ENCODE measurements around the gene SBF2. TPM values are rescaled to one million over a fixed set of nuclear protein-coding genes. Genes with fewer than 3 reads are reported as not detected.

The SBF2 gene
- total and polyA plus RNA-seq, 2 of the 13 experiments (the other 11 are each of a cell fraction or from before 2014, with no cell fraction given): 24.0 to 45.8 TPM

DNA sequence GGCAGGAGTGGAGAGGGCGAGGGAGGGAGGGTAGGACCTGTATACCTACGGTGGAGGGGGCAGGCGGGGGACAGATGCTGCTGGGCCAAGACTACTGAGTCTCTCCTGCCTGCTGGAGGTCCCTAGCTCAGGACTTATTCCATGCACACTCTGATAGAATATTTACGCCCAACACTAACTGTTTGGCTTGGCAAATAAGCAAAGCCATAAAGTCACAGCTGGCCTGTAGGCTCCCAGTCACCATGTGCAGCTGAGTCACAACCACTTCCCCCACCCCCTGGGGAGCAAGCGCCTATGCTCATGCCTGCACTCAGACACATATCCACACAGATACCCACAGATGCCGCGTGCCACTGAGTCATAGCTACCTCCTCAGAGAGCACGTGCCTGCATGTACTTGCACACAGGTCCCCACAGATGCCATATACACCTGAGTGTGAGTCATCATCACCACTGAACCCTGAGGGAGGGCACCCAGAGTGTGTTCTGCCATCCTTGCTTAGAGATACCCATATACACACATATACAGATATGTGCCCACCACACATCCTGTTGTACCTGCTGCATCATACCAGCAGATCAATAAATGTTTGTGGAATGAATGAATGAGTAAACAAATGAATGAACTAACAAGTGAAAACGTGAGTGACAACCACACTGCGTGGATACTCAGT is 534.4 kb downstream of the SBF2 start (continued):
- TF ChIP-seq, protein P1, sequence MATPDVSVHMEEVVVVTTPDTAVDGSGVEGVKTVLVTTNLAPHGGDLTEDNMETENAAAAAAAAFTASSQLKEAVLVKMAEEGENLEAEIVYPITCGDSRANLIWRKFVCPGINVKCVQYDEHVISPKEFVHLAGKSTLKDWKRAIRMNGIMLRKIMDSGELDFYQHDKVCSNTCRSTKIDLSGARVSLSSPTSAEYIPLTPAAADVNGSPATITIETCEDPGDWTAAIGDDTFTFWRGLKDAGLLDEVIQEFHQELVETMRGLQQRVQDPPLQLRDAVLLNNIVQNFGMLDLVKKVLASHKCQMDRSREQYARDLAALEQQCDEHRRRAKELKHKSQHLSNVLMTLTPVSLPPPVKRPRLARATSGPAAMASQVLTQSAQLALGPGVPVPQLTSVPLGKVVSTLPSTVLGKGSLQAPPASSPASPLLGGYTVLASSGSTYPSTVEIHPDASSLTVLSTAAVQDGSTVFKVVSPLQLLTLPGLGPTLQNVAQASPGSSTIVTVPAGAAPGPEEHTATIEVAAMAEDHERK (CRISPR knock-in tag; IDR thresholded peaks at IDR 0.05; ENCODE audit: low read depth): no peak
- TF ChIP-seq ZNF382 (CRISPR knock-in tag; IDR thresholded peaks at IDR 0.05; ENCODE audit: borderline replicate concordance): no peak
- TF ChIP-seq, protein P2, sequence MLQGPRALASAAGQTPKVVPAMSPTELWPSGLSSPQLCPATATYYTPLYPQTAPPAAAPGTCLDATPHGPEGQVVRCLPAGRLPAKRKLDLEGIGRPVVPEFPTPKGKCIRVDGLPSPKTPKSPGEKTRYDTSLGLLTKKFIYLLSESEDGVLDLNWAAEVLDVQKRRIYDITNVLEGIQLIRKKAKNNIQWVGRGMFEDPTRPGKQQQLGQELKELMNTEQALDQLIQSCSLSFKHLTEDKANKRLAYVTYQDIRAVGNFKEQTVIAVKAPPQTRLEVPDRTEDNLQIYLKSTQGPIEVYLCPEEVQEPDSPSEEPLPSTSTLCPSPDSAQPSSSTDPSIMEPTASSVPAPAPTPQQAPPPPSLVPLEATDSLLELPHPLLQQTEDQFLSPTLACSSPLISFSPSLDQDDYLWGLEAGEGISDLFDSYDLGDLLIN (CRISPR knock-in tag; IDR thresholded peaks at IDR 0.05; ENCODE audit: borderline replicate concordance): no peak
- TF ChIP-seq, protein P3, sequence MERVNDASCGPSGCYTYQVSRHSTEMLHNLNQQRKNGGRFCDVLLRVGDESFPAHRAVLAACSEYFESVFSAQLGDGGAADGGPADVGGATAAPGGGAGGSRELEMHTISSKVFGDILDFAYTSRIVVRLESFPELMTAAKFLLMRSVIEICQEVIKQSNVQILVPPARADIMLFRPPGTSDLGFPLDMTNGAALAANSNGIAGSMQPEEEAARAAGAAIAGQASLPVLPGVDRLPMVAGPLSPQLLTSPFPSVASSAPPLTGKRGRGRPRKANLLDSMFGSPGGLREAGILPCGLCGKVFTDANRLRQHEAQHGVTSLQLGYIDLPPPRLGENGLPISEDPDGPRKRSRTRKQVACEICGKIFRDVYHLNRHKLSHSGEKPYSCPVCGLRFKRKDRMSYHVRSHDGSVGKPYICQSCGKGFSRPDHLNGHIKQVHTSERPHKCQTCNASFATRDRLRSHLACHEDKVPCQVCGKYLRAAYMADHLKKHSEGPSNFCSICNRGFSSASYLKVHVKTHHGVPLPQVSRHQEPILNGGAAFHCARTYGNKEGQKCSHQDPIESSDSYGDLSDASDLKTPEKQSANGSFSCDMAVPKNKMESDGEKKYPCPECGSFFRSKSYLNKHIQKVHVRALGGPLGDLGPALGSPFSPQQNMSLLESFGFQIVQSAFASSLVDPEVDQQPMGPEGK (CRISPR knock-in tag; IDR thresholded peaks at IDR 0.05): no peak
- TF ChIP-seq ZFP1 (CRISPR knock-in tag; IDR thresholded peaks at IDR 0.05): no peak
- TF ChIP-seq GATAD1 (CRISPR knock-in tag; IDR thresholded peaks at IDR 0.05): no peak
- TF ChIP-seq, protein P4, sequence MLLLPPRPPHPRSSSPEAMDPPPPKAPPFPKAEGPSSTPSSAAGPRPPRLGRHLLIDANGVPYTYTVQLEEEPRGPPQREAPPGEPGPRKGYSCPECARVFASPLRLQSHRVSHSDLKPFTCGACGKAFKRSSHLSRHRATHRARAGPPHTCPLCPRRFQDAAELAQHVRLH (CRISPR knock-in tag; IDR thresholded peaks at IDR 0.05; ENCODE audit: borderline replicate concordance, low read depth): 0 out of 2 replicates have a peak, but pooled peaks have one; percentile 3
- peak; percentile 72 for TF ChIP-seq BHLHE40 (IDR thresholded peaks at IDR 0.05; ENCODE audit: low read length)
- TF ChIP-seq, protein P5, sequence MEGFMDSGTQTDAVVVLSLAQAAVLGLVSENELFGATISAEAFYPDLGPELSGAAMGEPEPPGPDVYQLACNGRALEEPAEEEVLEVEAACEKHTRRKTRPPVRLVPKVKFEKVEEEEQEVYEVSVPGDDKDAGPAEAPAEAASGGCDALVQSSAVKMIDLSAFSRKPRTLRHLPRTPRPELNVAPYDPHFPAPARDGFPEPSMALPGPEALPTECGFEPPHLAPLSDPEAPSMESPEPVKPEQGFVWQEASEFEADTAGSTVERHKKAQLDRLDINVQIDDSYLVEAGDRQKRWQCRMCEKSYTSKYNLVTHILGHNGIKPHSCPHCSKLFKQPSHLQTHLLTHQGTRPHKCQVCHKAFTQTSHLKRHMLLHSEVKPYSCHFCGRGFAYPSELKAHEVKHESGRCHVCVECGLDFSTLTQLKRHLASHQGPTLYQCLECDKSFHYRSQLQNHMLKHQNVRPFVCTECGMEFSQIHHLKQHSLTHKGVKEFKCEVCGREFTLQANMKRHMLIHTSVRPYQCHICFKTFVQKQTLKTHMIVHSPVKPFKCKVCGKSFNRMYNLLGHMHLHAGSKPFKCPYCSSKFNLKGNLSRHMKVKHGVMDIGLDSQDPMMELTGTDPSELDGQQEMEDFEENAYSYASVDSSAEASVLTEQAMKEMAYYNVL (CRISPR knock-in tag; IDR thresholded peaks at IDR 0.05; ENCODE audit: borderline replicate concordance): no peak
- TF ChIP-seq SAP130 (CRISPR knock-in tag; IDR thresholded peaks at IDR 0.05; ENCODE audit: low read depth): peak; percentile 29; the same call in 1 of the 2 replicates
- TF ChIP-seq, protein P6, sequence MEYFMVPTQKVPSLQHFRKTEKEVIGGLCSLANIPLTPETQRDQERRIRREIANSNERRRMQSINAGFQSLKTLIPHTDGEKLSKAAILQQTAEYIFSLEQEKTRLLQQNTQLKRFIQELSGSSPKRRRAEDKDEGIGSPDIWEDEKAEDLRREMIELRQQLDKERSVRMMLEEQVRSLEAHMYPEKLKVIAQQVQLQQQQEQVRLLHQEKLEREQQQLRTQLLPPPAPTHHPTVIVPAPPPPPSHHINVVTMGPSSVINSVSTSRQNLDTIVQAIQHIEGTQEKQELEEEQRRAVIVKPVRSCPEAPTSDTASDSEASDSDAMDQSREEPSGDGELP (IDR thresholded peaks at IDR 0.05; ENCODE audit: borderline replicate concordance, low read depth): peak; percentile 54; the same call in 1 of the 2 replicates
- TF ChIP-seq, protein P7, sequence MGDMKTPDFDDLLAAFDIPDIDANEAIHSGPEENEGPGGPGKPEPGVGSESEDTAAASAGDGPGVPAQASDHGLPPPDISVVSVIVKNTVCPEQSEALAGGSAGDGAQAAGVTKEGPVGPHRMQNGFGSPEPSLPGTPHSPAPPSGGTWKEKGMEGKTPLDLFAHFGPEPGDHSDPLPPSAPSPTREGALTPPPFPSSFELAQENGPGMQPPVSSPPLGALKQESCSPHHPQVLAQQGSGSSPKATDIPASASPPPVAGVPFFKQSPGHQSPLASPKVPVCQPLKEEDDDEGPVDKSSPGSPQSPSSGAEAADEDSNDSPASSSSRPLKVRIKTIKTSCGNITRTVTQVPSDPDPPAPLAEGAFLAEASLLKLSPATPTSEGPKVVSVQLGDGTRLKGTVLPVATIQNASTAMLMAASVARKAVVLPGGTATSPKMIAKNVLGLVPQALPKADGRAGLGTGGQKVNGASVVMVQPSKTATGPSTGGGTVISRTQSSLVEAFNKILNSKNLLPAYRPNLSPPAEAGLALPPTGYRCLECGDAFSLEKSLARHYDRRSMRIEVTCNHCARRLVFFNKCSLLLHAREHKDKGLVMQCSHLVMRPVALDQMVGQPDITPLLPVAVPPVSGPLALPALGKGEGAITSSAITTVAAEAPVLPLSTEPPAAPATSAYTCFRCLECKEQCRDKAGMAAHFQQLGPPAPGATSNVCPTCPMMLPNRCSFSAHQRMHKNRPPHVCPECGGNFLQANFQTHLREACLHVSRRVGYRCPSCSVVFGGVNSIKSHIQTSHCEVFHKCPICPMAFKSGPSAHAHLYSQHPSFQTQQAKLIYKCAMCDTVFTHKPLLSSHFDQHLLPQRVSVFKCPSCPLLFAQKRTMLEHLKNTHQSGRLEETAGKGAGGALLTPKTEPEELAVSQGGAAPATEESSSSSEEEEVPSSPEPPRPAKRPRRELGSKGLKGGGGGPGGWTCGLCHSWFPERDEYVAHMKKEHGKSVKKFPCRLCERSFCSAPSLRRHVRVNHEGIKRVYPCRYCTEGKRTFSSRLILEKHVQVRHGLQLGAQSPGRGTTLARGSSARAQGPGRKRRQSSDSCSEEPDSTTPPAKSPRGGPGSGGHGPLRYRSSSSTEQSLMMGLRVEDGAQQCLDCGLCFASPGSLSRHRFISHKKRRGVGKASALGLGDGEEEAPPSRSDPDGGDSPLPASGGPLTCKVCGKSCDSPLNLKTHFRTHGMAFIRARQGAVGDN (CRISPR knock-in tag; IDR thresholded peaks at IDR 0.05): no peak
- TF ChIP-seq, protein P8, sequence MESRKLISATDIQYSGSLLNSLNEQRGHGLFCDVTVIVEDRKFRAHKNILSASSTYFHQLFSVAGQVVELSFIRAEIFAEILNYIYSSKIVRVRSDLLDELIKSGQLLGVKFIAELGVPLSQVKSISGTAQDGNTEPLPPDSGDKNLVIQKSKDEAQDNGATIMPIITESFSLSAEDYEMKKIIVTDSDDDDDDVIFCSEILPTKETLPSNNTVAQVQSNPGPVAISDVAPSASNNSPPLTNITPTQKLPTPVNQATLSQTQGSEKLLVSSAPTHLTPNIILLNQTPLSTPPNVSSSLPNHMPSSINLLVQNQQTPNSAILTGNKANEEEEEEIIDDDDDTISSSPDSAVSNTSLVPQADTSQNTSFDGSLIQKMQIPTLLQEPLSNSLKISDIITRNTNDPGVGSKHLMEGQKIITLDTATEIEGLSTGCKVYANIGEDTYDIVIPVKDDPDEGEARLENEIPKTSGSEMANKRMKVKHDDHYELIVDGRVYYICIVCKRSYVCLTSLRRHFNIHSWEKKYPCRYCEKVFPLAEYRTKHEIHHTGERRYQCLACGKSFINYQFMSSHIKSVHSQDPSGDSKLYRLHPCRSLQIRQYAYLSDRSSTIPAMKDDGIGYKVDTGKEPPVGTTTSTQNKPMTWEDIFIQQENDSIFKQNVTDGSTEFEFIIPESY (CRISPR knock-in tag; IDR thresholded peaks at IDR 0.05): peak; percentile 97
